GM23338 (cell line): ENCODE results near the gene TBX10. TPM values are rescaled to one million over a fixed set of nuclear protein-coding genes. Genes with fewer than 3 reads are reported as not detected.

Experiments
- ATAC-seq: fragments of 200-7000 bp; cut with Tn5 transposase; 3 replicates; pipeline ENCODE4 v1.9.1; 2020
- DNase-seq: peaks from one replicate; pipeline ENCODE4 v3.0.0-alpha.2; 2015; ENCODE audit warnings: low spot score
- H2AFZ ChIP-seq: fragments of 200-600 bp; sonication (generic); 2 replicates; pipeline ENCODE4 v1.8.0; 2016; ENCODE audit warnings: antibody characterized with exemption, mild to moderate bottlenecking, moderate library complexity
- H3F3A ChIP-seq: fragments of 200-600 bp; sonication (generic); replicated peaks from 2 replicates; pipeline ENCODE4 v1.8.0; 2017; ENCODE audit warnings: antibody characterized with exemption, mixed run types, low read depth
- H3K27ac ChIP-seq: fragments of 200-600 bp; sonication (generic); 2 replicates; pipeline ENCODE4 v1.6.1; 2016; ENCODE audit warnings: low read depth
- H3K27me3 ChIP-seq: fragments of 200-600 bp; sonication (generic); 2 replicates; pipeline ENCODE4 v1.8.0; 2016; ENCODE audit warnings: mild to moderate bottlenecking, mixed run types, moderate library complexity; ENCODE audit not compliant: insufficient read depth
- H3K36me3 ChIP-seq: fragments of 200-600 bp; sonication (generic); 2 replicates; pipeline ENCODE4 v1.8.0; 2016; ENCODE audit warnings: mild to moderate bottlenecking; ENCODE audit not compliant: insufficient read depth
- H3K4me1 ChIP-seq: fragments of 200-600 bp; sonication (generic); 2 replicates; pipeline ENCODE4 v1.8.0; 2016; ENCODE audit warnings: mild to moderate bottlenecking, moderate library complexity; ENCODE audit not compliant: insufficient read depth
- H3K4me2 ChIP-seq: fragments of 200-600 bp; sonication (generic); 2 replicates; pipeline ENCODE4 v1.7.1; 2017; ENCODE audit warnings: mixed run types
- H3K4me3 ChIP-seq: fragments of 200-600 bp; sonication (generic); 2 replicates; pipeline ENCODE4 v1.6.1; 2016; ENCODE audit warnings: mixed run types
- H3K79me2 ChIP-seq: fragments of 200-600 bp; sonication (generic); replicated peaks from 2 replicates; pipeline ENCODE4 v1.8.0; 2017; ENCODE audit warnings: mild to moderate bottlenecking; ENCODE audit not compliant: insufficient read depth
- H3K9me2 ChIP-seq: fragments of 200-600 bp; sonication (generic); 2 replicates; pipeline ENCODE4 v1.8.0; 2017; ENCODE audit not compliant: insufficient read depth
- H4K20me1 ChIP-seq: fragments of 200-600 bp; sonication (generic); replicated peaks from 2 replicates; pipeline ENCODE4 v1.8.0; 2017; ENCODE audit warnings: mild to moderate bottlenecking; ENCODE audit not compliant: insufficient read depth
- H3K27ac Mint-ChIP-seq: 2 replicates; pipeline ENCODE4 v1.8.0; 2020; ENCODE audit warnings: inconsistent platforms, mild to moderate bottlenecking, moderate library complexity, mixed read lengths
- H3K27me3 Mint-ChIP-seq: 3 replicates; pipeline ENCODE4 v1.8.0; 2022; ENCODE audit warnings: low read depth, mild to moderate bottlenecking, moderate library complexity, mixed read lengths, inconsistent platforms; ENCODE audit not compliant: insufficient read depth, poor library complexity
- H3K36me3 Mint-ChIP-seq: 3 replicates; pipeline ENCODE4 v1.8.0; 2021; ENCODE audit warnings: low read depth, mild to moderate bottlenecking, inconsistent platforms, moderate library complexity, mixed read lengths
- H3K4me1 Mint-ChIP-seq: 3 replicates; pipeline ENCODE4 v1.8.0; 2020; ENCODE audit warnings: mild to moderate bottlenecking, inconsistent platforms, mixed read lengths
- H3K4me3 Mint-ChIP-seq: 3 replicates; pipeline ENCODE4 v1.8.0; 2021; ENCODE audit warnings: moderate library complexity, mild to moderate bottlenecking, inconsistent platforms, mixed read lengths
- H3K9me3 Mint-ChIP-seq: 3 replicates; pipeline ENCODE4 v1.8.0; 2020; ENCODE audit warnings: moderate library complexity, mild to moderate bottlenecking, inconsistent platforms, mixed read lengths
- CREB1 ChIP-seq: fragments of 250-450 bp; sonication (Bioruptor Pico); IDR thresholded peaks from 2 replicates; pipeline ENCODE4 v1.5.0; 2020; ENCODE audit warnings: low read depth, mild to moderate bottlenecking, moderate library complexity
- EZH2phosphoT487 ChIP-seq: fragments of 200-600 bp; sonication (generic); IDR thresholded peaks from one replicate; pipeline ENCODE4 v1.8.1; 2018; ENCODE audit warnings: antibody characterized with exemption; ENCODE audit not compliant: unreplicated experiment
- NANOG ChIP-seq: IDR thresholded peaks from 2 replicates; pipeline ENCODE4 v1.6.1; 2016; ENCODE audit warnings: antibody characterized with exemption, borderline replicate concordance
- POLR2AphosphoS5 ChIP-seq: IDR thresholded peaks from 2 replicates; pipeline ENCODE4 v1.6.1; 2016; ENCODE audit warnings: antibody characterized with exemption, low read depth
- REST ChIP-seq: IDR thresholded peaks from one replicate; pipeline ENCODE4 v1.6.1; 2018; ENCODE audit warnings: antibody characterized with exemption; ENCODE audit not compliant: unreplicated experiment
- ZNF114 ChIP-seq: fragments of 250-450 bp; sonication (Bioruptor Pico); IDR thresholded peaks from 2 replicates; pipeline ENCODE4 v1.5.0; 2020; ENCODE audit warnings: mild to moderate bottlenecking, moderate library complexity
- ZNF331 ChIP-seq: fragments of 250-450 bp; sonication (Bioruptor Pico); IDR thresholded peaks from 2 replicates; pipeline ENCODE4 v1.5.0; 2020; ENCODE audit warnings: low read depth, mild to moderate bottlenecking, moderate library complexity
- polyA plus RNA-seq: library from polyadenylated mRNA; unstranded; fragments of >200 nt; fragmentation: Nextera tagmentation; extraction: Ambion mirVana; gene quantifications from 2 replicates; pipeline ENCODE4 v1.2.1, GENCODE V29; 2016
- total RNA-seq: library from RNA; depleted of rRNA; stranded (reverse); fragments of >200 nt; shearing (Covaris generic); gene quantifications from 2 replicates; pipeline ENCODE4 v1.2.3, GENCODE V29; 2014
- TF ChIP-seq, protein P1 (sequence below): fragments of 250-450 bp; sonication (Bioruptor Pico); IDR thresholded peaks from 2 replicates; pipeline ENCODE4 v1.5.0; 2020; ENCODE audit warnings: mild to moderate bottlenecking, moderate library complexity
- TF ChIP-seq, protein P2 (sequence below): IDR thresholded peaks from 2 replicates; pipeline ENCODE4 v1.6.1; 2016; ENCODE audit warnings: antibody characterized with exemption

Gene TBX10
- total and polyA plus RNA-seq, 2 experiments from 2014 or later: 0.10 TPM; not detected in 1

DNA sequence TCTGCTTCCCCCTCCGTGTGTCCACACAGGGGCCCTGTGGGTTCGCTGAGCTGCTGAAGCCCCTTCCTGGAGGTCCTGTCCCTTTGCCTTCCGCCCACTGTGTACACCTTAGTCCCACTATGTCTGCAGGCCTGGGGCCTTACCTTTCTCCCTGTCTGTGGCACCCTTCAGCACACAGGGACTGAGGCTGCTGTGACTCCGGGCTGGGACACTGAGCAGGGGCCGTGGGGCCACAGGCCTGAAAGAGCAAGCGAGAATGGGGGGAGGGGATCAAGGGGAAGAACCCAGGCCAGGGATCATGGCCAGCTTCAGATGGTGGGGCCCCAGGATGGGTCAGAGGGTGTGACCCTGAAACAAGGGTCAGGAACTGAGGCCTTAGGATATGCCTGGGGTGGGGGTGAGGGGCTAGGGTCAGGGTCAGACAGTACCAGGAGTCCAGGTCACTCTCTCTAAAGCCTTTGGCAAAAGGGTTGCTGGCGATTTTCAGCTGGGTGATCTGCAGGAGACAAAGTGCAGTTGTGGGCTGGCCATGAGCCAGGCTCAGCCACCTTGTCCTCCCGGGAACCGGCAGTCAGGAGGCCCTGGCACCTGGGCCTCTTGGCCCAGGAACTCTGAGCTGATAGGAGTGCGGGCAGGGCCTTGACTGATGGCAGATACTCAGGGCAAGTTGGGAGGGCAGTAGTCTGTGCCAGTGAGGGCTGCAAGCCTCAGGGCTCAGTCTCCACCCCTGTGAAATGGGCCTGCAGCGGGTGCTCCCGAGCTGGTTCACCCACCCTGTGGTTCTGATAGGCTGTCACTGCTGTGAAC lies 7.2 kb downstream of the TBX10 start:
- no peak for DNase-seq
- Histone ChIP-seq H4K20me1 (no peaks in the 10 kb centered on the region), H3K27ac (no peak overlapping the region), H3K4me3 (no peak overlapping the region), H3K27me3 (no peaks in the 10 kb centered on the region), H3F3A (peaks cover 5% of the 10 kb centered on the region; the same call in 1 of the 2 replicates), H2AFZ (no peak overlapping the region), H3K36me3 (no peaks in the 10 kb centered on the region), H3K4me2 (no peak overlapping the region), H3K79me2 (no peaks in the 10 kb centered on the region), H3K9me2 (no peaks in the 10 kb centered on the region), H3K4me1 (peaks cover 10% of the 10 kb centered on the region; the same call in 1 of the 2 replicates)
- H3K4me1 Mint-ChIP-seq: peaks cover 20% of the 10 kb centered on the region; the same call in 2 of the 3 replicates
- no peak overlapping the region; the same call in 2 of the 3 replicates for H3K4me3 Mint-ChIP-seq
- no peak for TF ChIP-seq NANOG
- H3K9me3 Mint-ChIP-seq: no peaks in the 10 kb centered on the region; the same call in 1 of the 3 replicates
- H3K27ac Mint-ChIP-seq: no peak overlapping the region
- H3K27me3 Mint-ChIP-seq: peaks cover 21% of the 10 kb centered on the region
- H3K36me3 Mint-ChIP-seq: no peaks in the 10 kb centered on the region; the same call in 2 of the 3 replicates
- ATAC-seq: no peak

GRCh38 chr11:67631853-67632174 lies 7.7 kb downstream of the TBX10 start:
- no peaks in the 10 kb centered on the region; the same call in 1 of the 3 replicates for H3K9me3 Mint-ChIP-seq
- Histone ChIP-seq H2AFZ (no peak overlapping the region), H3K27ac (no peak overlapping the region), H3K79me2 (no peaks in the 10 kb centered on the region), H3F3A (peaks cover 5% of the 10 kb centered on the region; the same call in 1 of the 2 replicates), H3K4me3 (no peak overlapping the region), H3K9me2 (no peaks in the 10 kb centered on the region), H4K20me1 (no peaks in the 10 kb centered on the region), H3K4me1 (peaks cover 10% of the 10 kb centered on the region; the same call in 1 of the 2 replicates), H3K36me3 (no peaks in the 10 kb centered on the region), H3K27me3 (no peaks in the 10 kb centered on the region), H3K4me2 (no peak overlapping the region)
- no peak overlapping the region; the same call in 2 of the 3 replicates for H3K4me3 Mint-ChIP-seq
- H3K27me3 Mint-ChIP-seq: peaks cover 26% of the 10 kb centered on the region
- peaks cover under 1% of the 10 kb centered on the region for H3K36me3 Mint-ChIP-seq
- no peak for DNase-seq
- ATAC-seq: no peak
- no peak overlapping the region for H3K27ac Mint-ChIP-seq
- peaks cover 20% of the 10 kb centered on the region; the same call in 2 of the 3 replicates for H3K4me1 Mint-ChIP-seq
- TF ChIP-seq NANOG (no peak), CREB1 (CRISPR knock-in tag) (no peak), ZNF331 (CRISPR knock-in tag) (no peak), ZNF114 (CRISPR knock-in tag) (no peak), EZH2phosphoT487 (no peak), REST (no peak), POLR2AphosphoS5 (no peak)
- TF ChIP-seq, protein P1, sequence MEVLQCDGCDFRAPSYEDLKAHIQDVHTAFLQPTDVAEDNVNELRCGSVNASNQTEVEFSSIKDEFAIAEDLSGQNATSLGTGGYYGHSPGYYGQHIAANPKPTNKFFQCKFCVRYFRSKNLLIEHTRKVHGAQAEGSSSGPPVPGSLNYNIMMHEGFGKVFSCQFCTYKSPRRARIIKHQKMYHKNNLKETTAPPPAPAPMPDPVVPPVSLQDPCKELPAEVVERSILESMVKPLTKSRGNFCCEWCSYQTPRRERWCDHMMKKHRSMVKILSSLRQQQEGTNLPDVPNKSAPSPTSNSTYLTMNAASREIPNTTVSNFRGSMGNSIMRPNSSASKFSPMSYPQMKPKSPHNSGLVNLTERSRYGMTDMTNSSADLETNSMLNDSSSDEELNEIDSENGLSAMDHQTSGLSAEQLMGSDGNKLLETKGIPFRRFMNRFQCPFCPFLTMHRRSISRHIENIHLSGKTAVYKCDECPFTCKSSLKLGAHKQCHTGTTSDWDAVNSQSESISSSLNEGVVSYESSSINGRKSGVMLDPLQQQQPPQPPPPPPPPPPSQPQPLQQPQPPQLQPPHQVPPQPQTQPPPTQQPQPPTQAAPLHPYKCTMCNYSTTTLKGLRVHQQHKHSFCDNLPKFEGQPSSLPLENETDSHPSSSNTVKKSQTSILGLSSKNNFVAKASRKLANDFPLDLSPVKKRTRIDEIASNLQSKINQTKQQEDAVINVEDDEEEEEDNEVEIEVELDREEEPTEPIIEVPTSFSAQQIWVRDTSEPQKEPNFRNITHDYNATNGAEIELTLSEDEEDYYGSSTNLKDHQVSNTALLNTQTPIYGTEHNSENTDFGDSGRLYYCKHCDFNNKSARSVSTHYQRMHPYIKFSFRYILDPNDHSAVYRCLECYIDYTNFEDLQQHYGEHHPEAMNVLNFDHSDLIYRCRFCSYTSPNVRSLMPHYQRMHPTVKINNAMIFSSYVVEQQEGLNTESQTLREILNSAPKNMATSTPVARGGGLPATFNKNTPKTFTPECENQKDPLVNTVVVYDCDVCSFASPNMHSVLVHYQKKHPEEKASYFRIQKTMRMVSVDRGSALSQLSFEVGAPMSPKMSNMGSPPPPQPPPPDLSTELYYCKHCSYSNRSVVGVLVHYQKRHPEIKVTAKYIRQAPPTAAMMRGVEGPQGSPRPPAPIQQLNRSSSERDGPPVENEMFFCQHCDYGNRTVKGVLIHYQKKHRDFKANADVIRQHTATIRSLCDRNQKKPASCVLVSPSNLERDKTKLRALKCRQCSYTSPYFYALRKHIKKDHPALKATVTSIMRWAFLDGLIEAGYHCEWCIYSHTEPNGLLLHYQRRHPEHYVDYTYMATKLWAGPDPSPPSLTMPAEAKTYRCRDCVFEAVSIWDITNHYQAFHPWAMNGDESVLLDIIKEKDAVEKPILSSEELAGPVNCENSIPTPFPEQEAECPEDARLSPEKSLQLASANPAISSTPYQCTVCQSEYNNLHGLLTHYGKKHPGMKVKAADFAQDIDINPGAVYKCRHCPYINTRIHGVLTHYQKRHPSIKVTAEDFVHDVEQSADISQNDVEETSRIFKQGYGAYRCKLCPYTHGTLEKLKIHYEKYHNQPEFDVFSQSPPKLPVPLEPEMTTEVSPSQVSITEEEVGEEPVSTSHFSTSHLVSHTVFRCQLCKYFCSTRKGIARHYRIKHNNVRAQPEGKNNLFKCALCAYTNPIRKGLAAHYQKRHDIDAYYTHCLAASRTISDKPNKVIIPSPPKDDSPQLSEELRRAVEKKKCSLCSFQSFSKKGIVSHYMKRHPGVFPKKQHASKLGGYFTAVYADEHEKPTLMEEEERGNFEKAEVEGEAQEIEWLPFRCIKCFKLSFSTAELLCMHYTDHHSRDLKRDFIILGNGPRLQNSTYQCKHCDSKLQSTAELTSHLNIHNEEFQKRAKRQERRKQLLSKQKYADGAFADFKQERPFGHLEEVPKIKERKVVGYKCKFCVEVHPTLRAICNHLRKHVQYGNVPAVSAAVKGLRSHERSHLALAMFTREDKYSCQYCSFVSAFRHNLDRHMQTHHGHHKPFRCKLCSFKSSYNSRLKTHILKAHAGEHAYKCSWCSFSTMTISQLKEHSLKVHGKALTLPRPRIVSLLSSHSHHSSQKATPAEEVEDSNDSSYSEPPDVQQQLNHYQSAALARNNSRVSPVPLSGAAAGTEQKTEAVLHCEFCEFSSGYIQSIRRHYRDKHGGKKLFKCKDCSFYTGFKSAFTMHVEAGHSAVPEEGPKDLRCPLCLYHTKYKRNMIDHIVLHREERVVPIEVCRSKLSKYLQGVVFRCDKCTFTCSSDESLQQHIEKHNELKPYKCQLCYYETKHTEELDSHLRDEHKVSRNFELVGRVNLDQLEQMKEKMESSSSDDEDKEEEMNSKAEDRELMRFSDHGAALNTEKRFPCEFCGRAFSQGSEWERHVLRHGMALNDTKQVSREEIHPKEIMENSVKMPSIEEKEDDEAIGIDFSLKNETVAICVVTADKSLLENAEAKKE: no peak
- TF ChIP-seq, protein P2, sequence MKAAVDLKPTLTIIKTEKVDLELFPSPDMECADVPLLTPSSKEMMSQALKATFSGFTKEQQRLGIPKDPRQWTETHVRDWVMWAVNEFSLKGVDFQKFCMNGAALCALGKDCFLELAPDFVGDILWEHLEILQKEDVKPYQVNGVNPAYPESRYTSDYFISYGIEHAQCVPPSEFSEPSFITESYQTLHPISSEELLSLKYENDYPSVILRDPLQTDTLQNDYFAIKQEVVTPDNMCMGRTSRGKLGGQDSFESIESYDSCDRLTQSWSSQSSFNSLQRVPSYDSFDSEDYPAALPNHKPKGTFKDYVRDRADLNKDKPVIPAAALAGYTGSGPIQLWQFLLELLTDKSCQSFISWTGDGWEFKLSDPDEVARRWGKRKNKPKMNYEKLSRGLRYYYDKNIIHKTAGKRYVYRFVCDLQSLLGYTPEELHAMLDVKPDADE: no peak
